SH-SY5Y (cell line): ENCODE measurements around the gene OSBPL2.

Experiments used
- GATA2 ChIP-seq: IDR thresholded peaks from 2 replicates; pipeline ENCODE4 v1.6.1; 2011; ENCODE audit warnings: mild to moderate bottlenecking, low read depth, low read length
- GATA3 ChIP-seq: IDR thresholded peaks from 2 replicates; pipeline ENCODE4 v1.6.1; 2011; ENCODE audit warnings: low read depth, mild to moderate bottlenecking, low read length, moderate library complexity

GRCh38 chr20:62286493-62287064 lies 48.3 kb downstream of the OSBPL2 start:
- TF ChIP-seq GATA2: no peak
- no peak for TF ChIP-seq GATA3
